HL-60/S4 treated with phorbol 12-myristate 13-acetate at 8.2 ng/mL for 4 days and 3 days (cell line): ENCODE data around the gene VSIG10L2.

Experiments
- in situ Hi-C: fragments of 300-500 bp; cut with MboI; formaldehyde crosslinking; loops from 2 replicates; pipeline ENCODE4 v1.15.0; 2022; ENCODE audit warnings: low sequenced_read_pairs

VSIG10L2 gene

DNA sequence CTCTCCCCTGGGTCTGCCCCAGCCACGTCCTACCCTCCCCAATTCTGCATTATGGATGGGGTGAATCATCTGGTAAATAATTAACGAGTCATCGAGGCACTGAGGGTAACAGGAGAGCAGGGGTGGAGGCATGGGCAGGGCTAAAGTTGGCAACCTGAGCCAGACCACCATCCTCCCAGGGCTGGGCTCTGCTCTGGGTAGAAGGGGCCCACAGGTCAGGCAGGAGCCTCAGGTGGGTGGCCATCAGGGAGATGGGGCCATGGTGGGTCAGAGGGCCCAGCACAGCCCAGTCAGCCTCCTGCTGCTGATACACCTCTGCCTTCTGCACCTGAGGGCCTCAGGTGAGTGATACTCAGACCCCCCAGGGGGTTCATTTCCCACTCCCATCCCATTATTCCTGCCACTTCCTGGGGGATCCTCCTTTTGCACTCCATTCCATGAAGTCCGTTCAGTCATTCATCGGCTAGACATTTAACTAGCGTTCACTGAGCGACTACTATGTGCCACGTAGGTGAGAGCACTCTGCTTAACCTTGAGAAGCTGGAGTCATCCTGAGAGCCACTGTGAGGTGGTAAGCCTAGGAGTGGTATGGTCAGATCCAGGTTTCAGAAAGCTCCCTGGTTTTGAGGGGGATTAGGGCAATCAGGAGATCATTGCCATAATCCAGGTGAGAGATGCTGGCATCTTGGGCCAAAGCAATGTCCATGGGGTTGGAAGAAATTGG lies at the start of gene VSIG10L2:
Gene VSIG10L2 (plus strand): TSS at position 248 of the 724 bp plus-strand sequence. CDS start 12 bp downstream, at position 260.
- in situ Hi-C loops, result no loop called here

DNA sequence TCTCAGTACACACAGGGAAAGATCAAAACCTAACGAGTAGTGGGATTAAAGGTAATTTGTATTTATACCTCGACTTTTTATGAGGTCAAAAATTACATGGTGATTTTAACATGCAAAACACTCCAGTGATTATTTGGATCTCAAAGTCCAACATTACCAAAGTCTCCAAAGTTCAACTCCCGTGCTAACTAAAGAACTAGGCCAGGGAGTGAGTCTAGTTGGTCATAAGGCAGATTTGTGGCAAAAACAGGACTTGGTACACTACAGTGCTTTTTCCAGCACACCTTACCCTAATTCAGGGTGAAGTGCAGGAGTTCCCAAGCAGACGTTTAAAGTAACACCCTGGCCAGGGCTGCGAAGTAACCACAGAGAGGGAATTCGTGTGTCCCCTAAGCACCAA lies 44.0 kb upstream of the VSIG10L2 start:
- in situ Hi-C loops, result loop anchor here (25.0 kb wide), 1 partner anchor 285 kb away; no protein-coding TSS in a partner anchor

DNA sequence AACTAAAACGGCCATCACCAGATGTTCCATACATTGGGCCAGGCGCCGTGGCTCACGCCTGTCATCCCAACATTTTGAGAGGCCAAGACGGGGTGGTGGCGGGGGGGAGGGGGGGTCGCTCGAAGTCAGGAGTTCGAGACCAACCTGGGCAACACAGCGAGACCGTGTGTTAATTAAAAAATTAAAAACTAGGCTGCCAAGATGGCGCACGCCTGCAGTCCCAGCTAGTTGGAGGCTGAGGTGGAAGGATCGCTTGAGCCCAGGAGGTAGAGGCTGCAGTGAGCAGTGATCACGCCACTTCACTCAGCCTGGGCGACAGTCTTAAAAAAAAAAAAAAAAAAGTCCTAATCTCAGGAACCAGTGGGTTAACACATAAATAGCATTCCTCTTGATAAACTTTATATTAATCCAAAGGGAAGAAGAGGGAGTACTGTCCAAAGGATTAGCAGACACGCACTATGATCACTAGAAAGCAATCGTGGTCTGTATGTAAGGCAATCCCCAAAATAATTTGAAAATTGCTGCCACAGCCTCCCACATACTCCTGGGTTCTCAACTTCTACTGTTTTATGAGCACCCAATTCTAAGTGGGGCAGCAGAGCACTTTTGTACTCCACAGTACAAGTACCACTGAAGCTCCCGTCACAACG lies 43.4 kb upstream of the VSIG10L2 start:
- in situ Hi-C loops, result loop anchor here (25.0 kb wide), 1 partner anchor 285 kb away; no protein-coding TSS in a partner anchor

DNA sequence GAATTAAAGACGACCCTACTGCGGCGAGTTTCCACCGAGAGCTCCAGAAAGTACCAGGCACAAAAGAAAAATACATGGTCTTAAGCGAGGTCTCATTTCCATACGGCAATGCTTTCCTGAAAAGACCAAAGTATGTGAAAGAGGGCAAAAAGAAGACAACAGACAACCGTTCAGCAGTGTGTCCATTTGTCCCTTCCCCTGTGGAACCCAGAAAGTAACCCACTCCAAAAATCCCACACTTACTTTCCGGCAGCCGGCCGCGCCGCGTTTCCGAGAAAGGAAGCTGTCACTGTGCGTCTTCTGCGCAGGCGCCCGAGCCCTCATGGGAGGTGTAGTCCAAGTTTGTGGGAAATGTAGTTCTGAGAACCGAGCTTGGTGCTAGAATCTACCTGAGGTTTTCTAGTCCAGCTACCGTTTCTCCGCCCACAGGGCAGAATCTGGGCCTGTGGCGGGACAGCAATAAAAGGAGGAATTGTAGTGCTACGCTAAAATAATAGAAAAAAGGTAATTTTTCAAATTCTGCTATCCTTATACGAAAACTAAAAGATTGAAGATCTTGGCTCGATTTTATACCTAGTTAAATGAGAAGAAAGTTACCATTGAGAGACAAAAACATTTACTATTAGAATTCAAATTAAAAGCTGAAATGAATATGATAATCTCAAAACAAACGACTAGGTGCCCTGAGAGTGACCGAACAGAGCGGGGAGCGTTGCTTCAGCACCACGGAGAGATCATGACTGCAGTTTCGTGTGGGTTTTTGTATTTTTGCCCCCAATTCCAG lies 42.7 kb upstream of the VSIG10L2 start, which contains the start of gene PUS3:
Gene PUS3 (minus strand): TSS at position 280 of the 784 bp plus-strand sequence. CDS start 6,922 bp downstream, outside the sequence.
- in situ Hi-C loops, result loop anchor here (25.0 kb wide), 1 partner anchor 284 kb away; no protein-coding TSS in a partner anchor

DNA sequence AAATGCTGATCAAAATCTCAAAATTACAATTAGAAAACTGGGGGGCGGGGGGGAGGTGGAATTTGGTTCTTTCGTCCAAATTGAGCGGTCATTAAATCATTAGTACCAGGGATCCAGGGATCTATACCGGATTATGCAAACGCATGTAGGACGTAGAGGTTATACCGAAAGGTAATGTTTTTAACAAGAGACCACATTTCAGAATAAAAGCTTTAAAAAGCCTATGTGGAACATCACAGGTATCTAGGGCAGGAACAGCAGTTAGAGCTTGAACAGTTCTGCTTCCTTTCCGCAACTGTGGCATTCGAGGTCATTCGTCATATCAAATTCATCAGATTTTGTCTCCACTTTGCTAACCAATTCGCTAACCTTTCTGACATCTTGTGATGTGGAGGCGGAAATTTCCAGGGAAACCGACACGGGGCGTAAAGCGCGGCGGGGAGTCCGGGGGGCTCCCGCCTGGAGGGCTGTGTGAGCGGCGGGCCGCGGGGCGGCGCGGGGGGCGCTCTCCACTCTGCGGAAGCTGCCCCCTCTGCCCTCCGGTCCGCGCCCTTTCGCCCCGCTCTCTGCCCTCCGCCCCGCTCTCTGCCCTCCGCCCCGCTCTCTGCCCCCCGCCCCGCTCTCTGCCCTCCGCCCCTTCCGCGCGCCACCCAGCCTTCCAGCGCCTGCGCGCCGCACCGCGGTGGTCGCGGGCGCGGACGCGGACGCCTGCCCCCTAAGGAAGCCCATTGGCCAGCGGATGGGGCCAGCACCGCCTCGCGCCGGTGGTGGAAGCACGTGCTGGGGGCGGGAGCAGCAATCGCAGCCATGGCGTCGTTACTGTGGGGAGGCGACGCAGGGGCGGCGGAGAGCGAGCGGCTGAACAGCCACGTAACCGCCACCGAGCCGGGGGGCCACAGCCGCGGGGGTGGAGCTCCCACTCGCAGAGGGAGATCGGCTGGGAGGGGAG lies 41.9 kb upstream of the VSIG10L2 start, which contains the start of gene DDX25:
Gene DDX25 (plus strand): TSS at position 798 of the 949 bp plus-strand sequence. CDS start 10 bp downstream, at position 808.
- in situ Hi-C loops, result loop anchor here (25.0 kb wide), 1 partner anchor 283 kb away; no protein-coding TSS in a partner anchor

DNA sequence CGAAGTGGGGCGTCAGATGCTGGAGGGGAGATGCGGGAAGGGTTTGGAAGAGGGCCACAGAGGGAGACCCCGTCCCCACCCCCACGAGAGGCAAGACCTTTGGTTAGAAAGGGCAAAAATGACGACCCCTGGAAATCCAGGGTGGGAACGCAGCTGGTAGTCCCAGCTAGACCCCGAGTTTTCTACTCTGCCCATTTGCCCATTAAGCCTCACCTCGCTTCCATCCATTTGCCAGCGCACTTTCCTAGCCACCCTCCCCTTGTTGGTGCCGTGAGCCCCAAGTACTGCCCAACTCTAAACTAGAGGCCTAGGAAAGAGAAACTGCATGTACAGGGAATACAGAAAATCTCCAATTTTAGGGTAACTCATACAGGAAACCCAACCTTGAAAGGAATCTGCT lies 41.2 kb upstream of the VSIG10L2 start:
- in situ Hi-C loops, result loop anchor here (25.0 kb wide), 1 partner anchor 283 kb away; no protein-coding TSS in a partner anchor

DNA sequence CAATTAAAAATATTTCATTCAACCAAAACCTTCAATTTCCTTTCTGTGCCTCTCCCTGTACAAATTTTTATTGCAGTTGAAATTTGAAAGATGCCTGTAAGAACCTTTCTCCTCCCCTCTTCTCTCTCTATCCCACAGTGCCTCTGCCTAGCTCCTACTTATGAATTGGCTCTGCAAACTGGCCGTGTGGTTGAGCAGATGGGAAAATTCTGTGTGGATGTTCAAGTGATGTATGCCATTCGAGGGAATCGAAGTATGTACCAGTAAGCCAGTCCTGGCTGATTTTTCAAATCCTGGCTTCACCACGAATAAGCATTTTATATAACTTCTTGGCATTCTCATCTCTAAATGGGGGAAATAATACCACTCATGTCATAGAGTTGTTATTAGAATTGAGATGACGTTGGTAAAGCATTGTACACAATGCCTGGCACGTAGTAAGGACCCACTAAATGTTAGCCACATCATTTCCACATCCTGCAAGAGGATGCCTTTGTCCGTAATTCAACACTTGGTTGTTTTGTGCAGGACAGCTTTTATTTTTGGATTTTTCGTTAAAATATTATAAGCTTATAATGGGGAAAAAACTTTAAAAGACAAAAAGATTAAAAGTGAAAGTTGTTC lies 35.5 kb upstream of the VSIG10L2 start:
- in situ Hi-C loops, result loop anchor here (25.0 kb wide), 1 partner anchor 277 kb away; no protein-coding TSS in a partner anchor

DNA sequence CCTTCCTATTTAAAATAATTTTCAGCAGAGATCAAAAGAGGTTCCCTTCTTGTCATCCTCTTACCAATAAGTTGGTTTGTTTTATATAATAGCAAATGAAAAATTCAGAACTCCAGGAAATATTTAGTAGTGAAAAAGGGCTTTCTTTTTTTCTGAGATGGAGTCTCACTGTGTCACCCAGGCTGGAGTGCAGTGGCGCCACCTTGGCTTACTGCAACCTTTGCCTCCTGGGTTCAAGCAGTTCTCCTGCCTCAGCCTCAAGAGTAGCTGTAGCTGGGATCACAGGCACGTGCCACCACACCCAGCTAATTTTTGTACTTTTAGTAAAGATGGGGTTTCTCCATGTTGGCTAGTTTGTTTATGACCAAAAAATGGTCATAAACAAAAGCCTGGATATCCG lies 31.2 kb upstream of the VSIG10L2 start:
- in situ Hi-C loops, result loop anchor here (25.0 kb wide), 1 partner anchor 273 kb away; no protein-coding TSS in a partner anchor

DNA sequence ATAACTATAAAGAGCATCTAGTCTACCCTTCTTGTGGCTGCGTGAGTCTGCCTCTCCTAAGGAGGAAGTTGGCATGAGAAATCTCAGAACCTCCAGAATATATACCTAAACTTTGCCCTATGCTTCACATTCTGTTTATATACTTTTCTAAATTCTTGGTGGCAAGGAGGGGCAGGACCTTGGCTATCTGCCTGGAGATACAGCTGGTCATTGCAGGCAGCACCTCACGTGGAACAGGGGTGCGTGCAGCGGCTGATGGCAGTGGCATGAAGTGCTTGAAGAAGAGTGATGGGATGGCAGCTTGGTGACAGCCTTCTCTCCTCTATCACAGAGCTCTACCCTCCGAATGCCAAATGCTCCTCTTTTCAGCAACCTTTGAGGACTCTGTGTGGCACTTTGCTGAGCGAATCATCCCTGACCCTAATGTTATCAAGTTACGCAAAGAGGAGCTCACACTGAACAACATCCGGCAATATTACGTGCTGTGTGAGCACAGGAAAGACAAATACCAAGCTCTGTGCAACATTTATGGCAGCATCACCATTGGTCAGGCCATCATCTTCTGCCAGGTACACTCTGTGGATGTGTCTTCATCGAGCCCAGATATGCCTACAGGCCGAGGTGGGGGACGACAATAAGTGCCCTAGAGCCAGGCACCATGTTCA lies 29.0 kb upstream of the VSIG10L2 start:
- in situ Hi-C loops, result loop anchor here (25.0 kb wide), 1 partner anchor 270 kb away; no protein-coding TSS in a partner anchor

DNA sequence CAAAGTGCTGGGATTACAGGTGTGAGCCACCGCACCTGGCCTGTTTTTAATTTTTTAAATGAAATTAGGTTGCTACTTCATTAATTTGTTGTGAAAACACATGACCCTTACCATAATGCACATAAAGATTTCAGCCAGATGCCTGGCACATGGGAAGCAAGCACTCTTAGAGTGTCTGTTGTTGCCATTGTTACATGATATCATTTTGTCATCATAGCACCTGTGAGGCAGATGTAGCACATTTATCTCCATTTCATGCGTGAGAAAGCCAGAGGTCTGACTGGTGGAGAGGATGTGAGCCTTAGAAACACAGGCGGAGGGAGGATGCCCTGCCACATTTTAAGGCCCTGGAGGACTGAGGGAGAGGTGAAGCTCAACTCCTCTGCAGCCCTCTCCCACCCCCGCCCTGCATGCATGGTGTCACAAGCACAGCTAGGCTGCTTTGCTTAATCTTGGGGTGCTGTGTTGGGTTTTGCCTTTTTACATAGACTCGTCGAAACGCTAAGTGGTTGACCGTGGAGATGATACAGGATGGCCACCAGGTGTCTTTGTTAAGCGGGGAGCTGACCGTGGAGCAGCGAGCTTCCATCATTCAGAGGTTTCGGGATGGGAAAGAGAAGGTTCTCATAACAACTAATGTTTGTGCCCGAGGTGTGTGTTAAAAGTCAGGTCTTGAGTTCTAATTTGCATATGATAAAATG lies 27.6 kb upstream of the VSIG10L2 start:
- in situ Hi-C loops, result loop anchor here (25.0 kb wide), 1 partner anchor 269 kb away; no protein-coding TSS in a partner anchor

DNA sequence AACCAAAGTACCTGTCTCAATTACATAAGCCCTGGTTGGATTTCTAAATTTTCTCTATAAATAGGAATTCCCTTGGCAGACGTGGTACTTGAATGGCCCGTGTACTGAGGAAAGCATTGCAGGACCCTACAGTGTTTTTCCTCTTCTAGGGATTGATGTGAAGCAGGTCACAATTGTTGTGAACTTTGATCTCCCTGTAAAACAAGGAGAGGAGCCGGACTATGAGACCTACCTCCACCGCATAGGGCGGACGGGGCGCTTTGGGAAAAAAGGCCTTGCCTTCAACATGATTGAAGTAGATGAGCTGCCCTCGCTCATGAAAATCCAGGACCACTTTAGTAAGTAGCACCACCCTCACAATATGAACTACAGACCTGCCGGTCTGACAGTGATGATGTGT lies 24.8 kb upstream of the VSIG10L2 start:
- in situ Hi-C loops, result loop anchor here (25.0 kb wide), 1 partner anchor 266 kb away; no protein-coding TSS in a partner anchor

DNA sequence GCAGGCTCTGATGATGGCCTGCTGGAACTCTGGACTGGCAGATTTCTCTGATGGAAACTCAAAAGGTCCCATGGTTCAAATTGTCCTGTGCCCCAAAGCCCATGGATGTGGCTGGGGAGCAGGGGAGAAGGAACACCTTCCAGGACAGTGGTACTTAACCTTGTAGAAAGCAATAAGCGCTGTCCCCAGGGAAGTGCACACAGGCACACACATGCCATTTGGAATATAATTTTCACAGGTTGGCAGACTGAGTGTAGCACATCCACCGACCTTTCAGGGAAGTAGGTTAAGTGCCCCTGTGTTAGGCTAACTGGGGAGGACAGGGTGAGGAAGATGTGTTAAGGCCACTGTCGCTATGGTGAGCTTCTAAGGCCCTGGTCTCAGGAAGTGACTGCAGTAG lies 23.7 kb upstream of the VSIG10L2 start:
- in situ Hi-C loops, result loop anchor here (25.0 kb wide), 1 partner anchor 265 kb away; no protein-coding TSS in a partner anchor

DNA sequence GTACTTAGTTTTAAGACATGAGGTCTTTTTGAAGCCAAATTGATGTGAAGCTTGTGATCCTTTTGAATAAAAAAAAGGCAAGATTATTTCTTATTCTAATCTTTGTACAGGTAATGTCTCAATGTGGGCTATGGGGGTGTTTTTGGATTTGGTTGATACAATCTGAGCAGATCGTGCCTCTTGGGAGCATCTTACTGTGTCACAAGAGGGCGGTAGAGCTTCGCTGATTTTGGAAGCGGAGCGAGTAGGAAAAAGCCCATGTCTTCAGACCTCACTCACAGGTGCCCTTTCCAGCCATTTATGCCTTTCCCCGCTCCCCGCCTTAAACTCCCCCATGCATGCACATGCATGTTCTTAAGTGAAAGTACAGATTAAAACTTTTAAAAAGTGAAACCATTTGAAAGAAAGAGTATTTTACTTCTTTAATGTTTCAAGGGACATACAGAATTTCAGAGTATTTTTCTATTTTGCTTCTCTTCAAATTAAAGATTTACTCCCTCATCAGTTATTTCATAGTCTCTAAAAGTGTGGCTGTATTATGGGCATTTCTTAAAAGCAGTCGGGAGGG lies 22.7 kb upstream of the VSIG10L2 start:
- in situ Hi-C loops, result loop anchor here (25.0 kb wide), 1 partner anchor 264 kb away; no protein-coding TSS in a partner anchor

DNA sequence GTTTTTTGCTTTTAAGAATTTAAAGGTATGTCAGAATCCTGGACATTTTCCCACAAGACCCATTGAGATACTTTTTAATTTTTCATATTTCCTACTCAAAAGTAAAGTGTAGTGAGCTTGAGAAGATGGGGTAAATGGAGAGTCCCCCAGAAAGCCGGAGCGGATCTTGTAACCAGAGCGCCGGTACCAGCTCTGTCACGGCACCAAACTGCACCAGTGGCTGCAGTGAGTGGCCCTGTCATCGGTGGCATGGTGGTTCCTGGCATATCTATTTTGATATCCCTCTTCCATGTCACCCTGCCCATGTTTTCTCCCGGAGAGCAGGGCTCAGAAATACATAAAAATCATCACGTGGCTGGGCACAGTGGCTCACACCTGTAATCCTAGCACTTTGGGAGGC lies 22.2 kb upstream of the VSIG10L2 start:
- in situ Hi-C loops, result loop anchor here (25.0 kb wide), 1 partner anchor 264 kb away; no protein-coding TSS in a partner anchor

DNA sequence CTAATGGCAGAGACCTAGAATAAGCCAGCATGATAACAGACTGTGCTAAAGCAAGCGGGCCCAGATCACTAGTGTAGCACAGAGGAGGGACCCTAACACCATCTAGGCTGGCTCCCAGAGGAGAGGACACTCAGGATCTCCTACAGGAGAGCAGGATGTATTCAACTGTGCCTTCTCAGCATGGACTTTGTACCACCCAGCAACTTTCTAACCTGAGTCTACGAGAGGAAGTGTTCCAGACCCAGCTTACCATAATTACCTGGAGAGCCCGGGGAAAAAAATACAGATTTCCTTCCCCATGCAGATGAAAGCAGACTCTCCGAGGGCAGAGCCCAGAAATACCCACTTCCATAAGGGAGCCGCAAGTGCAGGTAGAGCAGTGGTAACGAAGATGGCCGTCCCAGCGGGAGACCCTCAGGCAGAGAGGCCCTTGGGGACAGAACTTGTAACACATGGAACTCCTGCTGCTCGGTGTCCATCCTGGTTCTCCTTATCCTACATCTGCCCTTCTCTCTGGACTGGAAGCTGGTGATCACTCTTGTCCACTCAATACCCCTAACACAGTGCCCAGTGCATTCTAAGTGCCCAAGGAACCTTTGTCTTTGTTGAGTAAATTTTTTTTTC lies 21.3 kb upstream of the VSIG10L2 start:
- in situ Hi-C loops, result loop anchor here (25.0 kb wide), 1 partner anchor 263 kb away; no protein-coding TSS in a partner anchor

DNA sequence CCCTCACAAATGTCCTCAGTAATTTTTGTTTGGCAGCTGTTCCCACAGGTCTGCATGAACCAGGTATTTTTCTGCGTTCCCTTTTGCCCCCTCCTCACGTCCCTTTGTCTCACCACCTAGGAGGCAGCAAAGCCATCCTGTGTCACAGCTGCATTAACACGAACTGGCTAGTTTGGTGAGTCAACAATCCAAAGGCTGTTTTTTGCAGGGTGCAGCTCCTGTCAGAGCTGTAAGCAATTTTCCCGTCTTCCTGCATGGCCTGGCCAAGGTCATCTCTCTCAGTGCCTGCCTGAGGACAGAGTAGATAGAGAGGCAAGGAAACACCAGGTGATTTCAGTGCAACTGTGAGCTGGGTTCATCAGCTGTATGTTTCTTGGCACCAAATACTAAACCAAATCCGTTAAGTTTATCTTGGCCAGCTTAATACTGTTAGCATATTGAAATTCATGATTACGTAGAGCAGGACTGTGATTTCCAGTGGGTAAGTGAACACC lies 20.6 kb upstream of the VSIG10L2 start:
- in situ Hi-C loops, result no loop called here

DNA sequence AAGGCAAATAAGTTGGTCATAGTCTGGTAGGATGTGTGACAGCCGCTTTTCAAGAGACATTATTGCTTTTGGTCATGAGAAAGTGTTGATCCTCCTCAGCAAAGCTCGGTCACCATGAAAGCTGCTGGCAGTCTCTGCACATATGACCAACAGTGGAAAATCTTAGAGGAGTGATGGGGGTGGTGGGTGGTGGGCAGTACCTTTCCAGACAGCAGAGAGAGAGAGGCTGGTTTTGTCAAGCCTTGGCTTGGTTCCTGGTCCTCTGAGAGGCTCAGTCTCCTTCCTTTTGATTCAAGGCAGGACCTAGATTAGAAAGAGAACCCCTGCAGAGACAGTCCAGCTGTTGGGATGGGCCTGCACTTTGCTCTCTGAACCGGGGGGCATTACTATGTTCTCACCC lies 20.0 kb upstream of the VSIG10L2 start:
- in situ Hi-C loops, result no loop called here
